GM23248 (cell line): ENCODE measurements around the gene S100PBP. TPM values are rescaled to one million over a fixed set of nuclear protein-coding genes. Genes with fewer than 3 reads are reported as not detected.
A peak's percentile ranks its signal among the peaks of the same experiment; 100 is the strongest.

Experiments used
- DNase-seq: peaks from one replicate; pipeline ENCODE4 v3.0.0-alpha.2; 2015
- H2AFZ ChIP-seq: fragments of 200-600 bp; sonication (generic); 2 replicates; pipeline ENCODE4 v1.6.1; 2016; ENCODE audit warnings: antibody characterized with exemption
- H3F3A ChIP-seq: fragments of 200-600 bp; sonication (generic); 2 replicates; pipeline ENCODE4 v1.6.1; 2016; ENCODE audit warnings: mild to moderate bottlenecking, antibody characterized with exemption, mixed run types; ENCODE audit not compliant: insufficient read depth
- H3K27ac ChIP-seq: fragments of 200-600 bp; sonication (generic); 2 replicates; pipeline ENCODE4 v1.5.1; 2016; ENCODE audit warnings: mild to moderate bottlenecking
- H3K27me3 ChIP-seq: fragments of 200-600 bp; sonication (generic); replicated peaks from 2 replicates; pipeline ENCODE4 v1.6.1; 2016; ENCODE audit warnings: mild to moderate bottlenecking; ENCODE audit not compliant: insufficient read depth
- H3K36me3 ChIP-seq: fragments of 200-600 bp; sonication (generic); 2 replicates; pipeline ENCODE4 v1.6.1; 2016; ENCODE audit warnings: low read depth, mild to moderate bottlenecking
- H3K4me1 ChIP-seq: fragments of 200-600 bp; sonication (generic); 2 replicates; pipeline ENCODE4 v1.6.1; 2016; ENCODE audit warnings: mild to moderate bottlenecking; ENCODE audit not compliant: insufficient read depth
- H3K4me2 ChIP-seq: fragments of 200-600 bp; sonication (generic); one replicate; pipeline ENCODE4 v1.6.1; 2016; ENCODE audit warnings: mild to moderate bottlenecking; ENCODE audit not compliant: unreplicated experiment
- H3K4me3 ChIP-seq: fragments of 200-600 bp; sonication (generic); 2 replicates; pipeline ENCODE4 v1.5.1; 2016; ENCODE audit warnings: mild to moderate bottlenecking
- H3K79me2 ChIP-seq: fragments of 200-600 bp; sonication (generic); 2 replicates; pipeline ENCODE4 v1.6.1; 2016; ENCODE audit warnings: mild to moderate bottlenecking; ENCODE audit not compliant: insufficient read depth
- H3K9ac ChIP-seq: fragments of 200-600 bp; sonication (generic); 2 replicates; pipeline ENCODE4 v1.6.1; 2016; ENCODE audit warnings: mild to moderate bottlenecking
- H3K9me2 ChIP-seq: fragments of 200-600 bp; sonication (generic); 2 replicates; pipeline ENCODE4 v1.6.1; 2016; ENCODE audit warnings: mixed run types, mild to moderate bottlenecking, moderate library complexity; ENCODE audit not compliant: insufficient read depth
- H3K9me3 ChIP-seq: fragments of 200-600 bp; sonication (generic); one replicate; pipeline ENCODE4 v1.6.1; 2017; ENCODE audit warnings: low read depth
- H4K20me1 ChIP-seq: fragments of 200-600 bp; sonication (generic); 2 replicates; pipeline ENCODE4 v1.6.0; 2016; ENCODE audit not compliant: insufficient read depth
- EZH2 ChIP-seq: fragments of 200-600 bp; sonication (generic); IDR thresholded peaks from 2 replicates; pipeline ENCODE4 v1.6.1; 2018; ENCODE audit warnings: antibody characterized with exemption, mild to moderate bottlenecking; ENCODE audit not compliant: insufficient read depth, poor library complexity, severe bottlenecking
- EZH2phosphoT487 ChIP-seq: fragments of 200-600 bp; sonication (generic); IDR thresholded peaks from 2 replicates; pipeline ENCODE4 v1.6.1; 2018; ENCODE audit warnings: antibody characterized with exemption, moderate library complexity, mild to moderate bottlenecking, low read depth; ENCODE audit not compliant: insufficient read depth
- WGBS, 2 experiments: methylation state at CpG; one replicate each; pipeline ENCODE4 v1.1.6; 2015 to 2017; ENCODE audit warnings: low lambda C conversion rate in 2 of 2, low coverage in 1 of 2; ENCODE audit errors: missing lambda C conversion rate in 2 of 2; 5-methylcytosine and 5-hydroxymethylcytosine counted together
- in situ Hi-C: fragments of 300-500 bp; cut with MboI; formaldehyde crosslinking; loops from 2 replicates; pipeline ENCODE4 v1.15.0; 2020
- polyA plus RNA-seq: library from polyadenylated mRNA; unstranded; fragments of >200 nt; fragmentation: Nextera tagmentation; extraction: Ambion mirVana; gene quantifications from 2 replicates; pipeline ENCODE4 v1.2.1, GENCODE V29; 2016
- total RNA-seq: library from RNA; depleted of rRNA; stranded (reverse); fragments of >200 nt; shearing (Covaris generic); gene quantifications from 2 replicates; pipeline ENCODE4 v1.2.3, GENCODE V29; 2014

S100PBP gene
- total and polyA plus RNA-seq, 2 experiments from 2014 or later = 15.7 to 25.2 TPM

DNA sequence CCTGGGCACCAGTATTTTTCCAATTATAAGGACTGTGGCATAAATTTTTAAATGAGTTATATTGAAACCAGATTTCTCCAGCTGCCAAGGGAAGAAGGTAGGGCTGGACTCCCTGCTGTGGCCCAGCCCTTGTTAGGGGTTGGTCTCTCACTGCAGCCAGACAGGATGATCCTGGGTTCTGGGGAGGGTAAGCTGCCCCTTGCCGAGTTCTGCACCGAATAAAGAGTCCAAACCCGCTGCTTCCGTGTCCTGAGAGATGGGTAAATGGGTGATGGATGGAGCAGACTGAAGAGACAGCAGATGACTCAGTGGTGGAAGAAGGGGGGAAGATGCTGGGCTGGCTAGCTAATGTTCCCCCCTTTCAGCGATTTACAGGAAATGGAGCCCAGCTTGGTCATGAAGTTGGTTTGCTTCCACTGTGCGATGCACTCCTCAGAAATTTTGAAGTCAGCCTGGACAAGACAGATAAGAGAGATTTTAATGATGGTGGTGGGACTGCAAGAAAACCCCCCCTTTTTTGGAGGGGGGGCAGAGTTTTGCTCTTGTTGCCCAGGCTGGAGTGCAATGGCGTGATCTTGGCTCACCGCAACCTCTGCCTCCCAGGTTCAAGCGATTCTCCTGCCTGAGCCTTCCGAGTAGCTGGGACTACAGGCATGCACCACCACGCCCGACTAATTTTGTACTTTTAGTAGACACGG is 41.7 kb upstream of the S100PBP start:
- Histone ChIP-seq H3K27me3 (no peaks in the 10 kb centered on the region), H3K9ac (peak overlapping the region; percentile 6; the same call in 1 of the 2 replicates)

DNA sequence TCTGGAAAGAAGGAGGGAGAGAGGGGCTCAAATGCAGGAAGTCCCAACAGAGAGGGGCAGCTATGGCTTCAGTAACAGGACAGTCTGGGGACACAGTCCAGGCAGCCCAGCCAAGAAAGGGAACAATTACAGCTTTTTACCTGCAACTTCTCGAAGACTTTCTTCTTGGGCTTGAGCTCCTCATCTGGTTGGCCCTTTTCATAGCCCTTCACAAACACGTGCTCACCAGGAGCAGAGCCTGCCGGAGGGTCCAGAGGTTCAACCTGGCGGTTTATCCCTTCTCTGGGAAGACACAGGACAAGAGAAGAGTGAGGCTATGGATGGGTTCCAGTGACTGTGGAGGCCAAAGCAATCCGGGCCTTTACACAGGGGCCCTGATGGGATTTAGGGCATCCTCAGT is 38.2 kb upstream of the S100PBP start:
- Histone ChIP-seq H3K9me3 (no peaks in the 10 kb centered on the region), H3K4me3 (no peak overlapping the region), H3K9ac (no peak overlapping the region), H3K27ac (no peak overlapping the region), H2AFZ (no peak overlapping the region), H3F3A (peaks cover 53% of the 10 kb centered on the region), H3K4me1 (peaks cover 14% of the 10 kb centered on the region), H3K27me3 (no peaks in the 10 kb centered on the region), H3K79me2 (peaks cover 4% of the 10 kb centered on the region; the same call in 1 of the 2 replicates), H3K9me2 (no peaks in the 10 kb centered on the region), H3K36me3 (peaks cover 78% of the 10 kb centered on the region), H4K20me1 (no peaks in the 10 kb centered on the region; the same call in 1 of the 2 replicates), H3K4me2 (no peak overlapping the region)
- in situ Hi-C loops = no loop called here
- DNase-seq = no peak
- no peak for TF ChIP-seq EZH2
- TF ChIP-seq EZH2phosphoT487 = no peak
- WGBS, 2 experiments = 90 to 92% methylated on average over 5 of the region's 5 CpGs

More for the DNA sequence above, 41.7 kb upstream of the S100PBP start:
- in situ Hi-C loops = no loop called here
- Histone ChIP-seq H3K9me2 (no peaks in the 10 kb centered on the region), H3K79me2 (no peaks in the 10 kb centered on the region), H3K9me3 (no peaks in the 10 kb centered on the region), H3K4me2 (peak overlapping the region; percentile 5), H4K20me1 (no peaks in the 10 kb centered on the region), H2AFZ (no peak overlapping the region), H3F3A (peaks cover 51% of the 10 kb centered on the region), H3K4me3 (no peak overlapping the region), H3K36me3 (peaks cover 52% of the 10 kb centered on the region), H3K4me1 (peaks cover 14% of the 10 kb centered on the region), H3K27ac (peak overlapping the region; percentile 45)
- 57% methylated on average over 13 of the region's 13 CpGs for WGBS, 2 experiments
- TF ChIP-seq EZH2phosphoT487 (no peak), EZH2 (no peak)
- peak; percentile 71 for DNase-seq

DNA sequence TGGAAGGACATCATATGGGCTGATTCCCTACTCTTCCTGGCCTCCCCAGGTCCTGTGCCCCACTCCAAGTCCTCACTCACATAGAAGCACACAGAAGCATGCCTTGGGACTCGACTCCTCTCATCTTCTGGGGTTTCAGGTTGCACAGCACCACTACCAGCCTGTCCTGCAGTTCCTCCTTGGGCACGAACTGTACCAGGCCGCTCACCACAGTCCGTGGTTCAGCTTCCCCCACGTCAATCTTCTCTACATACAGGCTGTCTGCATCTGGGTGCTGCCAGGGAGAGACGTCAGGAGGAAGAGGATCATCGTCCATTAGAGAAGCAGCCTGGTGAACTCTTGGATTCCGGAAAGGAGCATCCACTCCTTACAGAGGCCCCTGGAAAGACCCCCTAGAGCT is 37.4 kb upstream of the S100PBP start:
- Histone ChIP-seq H3K27ac (no peak overlapping the region), H3K4me1 (peaks cover 14% of the 10 kb centered on the region), H3K36me3 (peaks cover 77% of the 10 kb centered on the region), H3K4me2 (no peak overlapping the region), H3K9ac (no peak overlapping the region), H4K20me1 (no peaks in the 10 kb centered on the region; the same call in 1 of the 2 replicates), H3F3A (peaks cover 50% of the 10 kb centered on the region), H3K9me3 (no peaks in the 10 kb centered on the region), H3K4me3 (no peak overlapping the region), H3K27me3 (no peaks in the 10 kb centered on the region), H3K9me2 (no peaks in the 10 kb centered on the region), H3K79me2 (peaks cover 11% of the 10 kb centered on the region), H2AFZ (no peak overlapping the region)
- DNase-seq = no peak
- no peak for TF ChIP-seq EZH2
- TF ChIP-seq EZH2phosphoT487 = no peak
- 96 to 97% methylated on average over 8 of the region's 8 CpGs for WGBS, 2 experiments
- in situ Hi-C loops = no loop called here

DNA sequence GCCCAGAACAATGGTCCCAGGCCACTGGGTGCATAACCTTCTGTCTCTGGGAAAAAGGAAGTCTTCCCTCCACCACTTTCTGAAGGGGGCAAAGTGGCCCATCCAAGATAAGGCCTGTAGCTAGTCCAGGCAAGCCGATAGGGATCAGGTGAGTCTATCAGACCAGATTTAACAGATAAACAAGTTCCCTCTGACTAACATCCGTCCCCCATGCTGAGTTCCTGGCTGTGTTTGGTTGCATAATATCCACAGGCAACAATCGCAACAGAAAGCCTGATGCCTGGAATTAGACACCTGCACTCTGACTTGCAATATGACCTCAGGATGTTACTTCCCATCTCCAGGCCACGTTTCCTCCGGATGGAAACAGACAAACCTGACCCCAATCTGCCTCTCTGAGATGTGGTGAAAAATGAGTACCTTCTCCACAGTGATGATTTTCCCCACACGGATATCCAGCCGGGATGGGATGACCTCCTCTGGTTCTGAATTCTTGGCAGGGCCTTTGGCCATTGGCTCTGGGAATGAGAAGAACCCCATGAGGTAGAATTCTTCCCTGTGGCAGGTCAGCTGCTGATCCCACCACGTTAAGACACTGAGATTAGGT is 36.7 kb upstream of the S100PBP start:
- Histone ChIP-seq H3K9me2 (no peaks in the 10 kb centered on the region), H3K27ac (no peak overlapping the region), H3K36me3 (peaks cover 79% of the 10 kb centered on the region), H3K9ac (no peak overlapping the region), H4K20me1 (no peaks in the 10 kb centered on the region; the same call in 1 of the 2 replicates), H3K4me2 (no peak overlapping the region), H3K4me1 (peaks cover 8% of the 10 kb centered on the region), H3K27me3 (no peaks in the 10 kb centered on the region), H3K79me2 (peaks cover 18% of the 10 kb centered on the region), H3K9me3 (no peaks in the 10 kb centered on the region), H3F3A (peaks cover 45% of the 10 kb centered on the region), H2AFZ (no peak overlapping the region), H3K4me3 (no peak overlapping the region)
- in situ Hi-C loops = no loop called here
- 91 to 95% methylated on average over 8 of the region's 8 CpGs for WGBS, 2 experiments
- no peak for DNase-seq
- no peak for TF ChIP-seq EZH2phosphoT487
- TF ChIP-seq EZH2 = no peak
